HepG2 (cell line): ENCODE measurements around the gene INAFM1. TPM values are rescaled to one million over a fixed set of nuclear protein-coding genes. Genes with fewer than 3 reads are reported as not detected.
A peak's percentile ranks its signal among the peaks of the same experiment; 100 is the strongest.

Experiments used
- ARHGAP35 ChIP-seq: sonication (generic); formaldehyde crosslinking; IDR thresholded peaks from 2 replicates; pipeline ENCODE4 v1.9.0; 2022; ENCODE audit warnings: mild to moderate bottlenecking, inconsistent platforms, moderate library complexity, missing genetic modification reagents, borderline replicate concordance
- BRD4 ChIP-seq: sonication (generic); formaldehyde crosslinking; IDR thresholded peaks from 2 replicates; pipeline ENCODE4 v1.4.0; 2020; ENCODE audit warnings: missing genetic modification reagents
- EED ChIP-seq: sonication (generic); formaldehyde crosslinking; IDR thresholded peaks from 2 replicates; pipeline ENCODE4 v1.5.0; 2020; ENCODE audit warnings: mild to moderate bottlenecking, missing genetic modification reagents
- FOXC1 ChIP-seq: sonication (generic); formaldehyde crosslinking; IDR thresholded peaks from 2 replicates; pipeline ENCODE4 v1.8.0; 2022; ENCODE audit warnings: mild to moderate bottlenecking, missing genetic modification reagents, borderline replicate concordance
- NFKBIZ ChIP-seq: IDR thresholded peaks from 2 replicates; pipeline ENCODE4 v1.6.1; 2018; ENCODE audit warnings: missing genetic modification reagents, missing compliant biosample characterization
- SP1 ChIP-seq, 2 experiments: fragments of 450-650 bp in 1 of 2; sonication (generic) in 1 of 2; formaldehyde crosslinking in 1 of 2; IDR thresholded peaks; 2 replicates each; pipeline versions ENCODE4 v1.4.0 to v1.6.1; 2016 to 2020; ENCODE audit warnings: missing genetic modification reagents in 1 of 2
- TAF1 ChIP-seq: sonication (generic); formaldehyde crosslinking; IDR thresholded peaks from 2 replicates; pipeline ENCODE4 v1.4.0; 2020; ENCODE audit warnings: missing genetic modification reagents
- ZBTB38 ChIP-seq: sonication (generic); formaldehyde crosslinking; IDR thresholded peaks from 2 replicates; pipeline ENCODE4 v1.5.1; 2020; ENCODE audit warnings: mild to moderate bottlenecking, missing genetic modification reagents
- ZNF121 ChIP-seq: sonication (generic); formaldehyde crosslinking; IDR thresholded peaks from 2 replicates; pipeline ENCODE4 v1.5.0; 2020; ENCODE audit warnings: mild to moderate bottlenecking, missing genetic modification reagents
- ZNF468 ChIP-seq: sonication (generic); formaldehyde crosslinking; IDR thresholded peaks from 2 replicates; pipeline ENCODE4 v1.8.0; 2022; ENCODE audit warnings: mild to moderate bottlenecking, moderate library complexity, missing genetic modification reagents
- ZNF567 ChIP-seq: sonication (generic); formaldehyde crosslinking; IDR thresholded peaks from 2 replicates; pipeline ENCODE4 v1.8.1; 2023; ENCODE audit warnings: mild to moderate bottlenecking, missing genetic modification reagents, borderline replicate concordance
- ZNF589 ChIP-seq: sonication (generic); formaldehyde crosslinking; conservative IDR thresholded peaks from 2 replicates; pipeline ENCODE4 v1.8.0; 2022; ENCODE audit warnings: mild to moderate bottlenecking, moderate library complexity, missing genetic modification reagents
- ZNF770 ChIP-seq: sonication (generic); formaldehyde crosslinking; IDR thresholded peaks from 2 replicates; pipeline ENCODE4 v1.5.0; 2020; ENCODE audit warnings: mild to moderate bottlenecking, missing genetic modification reagents
- ZNF788 ChIP-seq: sonication (generic); formaldehyde crosslinking; IDR thresholded peaks from 2 replicates; pipeline ENCODE4 v1.5.0; 2020; ENCODE audit warnings: mild to moderate bottlenecking, missing genetic modification reagents, borderline replicate concordance
- ZNF891 ChIP-seq: sonication (generic); formaldehyde crosslinking; IDR thresholded peaks from 2 replicates; pipeline ENCODE4 v1.5.0; 2020; ENCODE audit warnings: mild to moderate bottlenecking, missing genetic modification reagents
- polyA plus RNA-seq, 8 experiments: library from polyadenylated mRNA; depleted of rRNA in 3 of 8; stranded (reverse) in 7 of 8; unstranded in 1 of 8; fragments of >200 nt; fragmentation: Illumina TruSeq in 4 of 8; extraction: Trizol in 4 of 8; gene quantifications; 2 replicates each; pipeline versions ENCODE4 v1.2.1 to v1.2.3, GENCODE V29; 2011 to 2016; ENCODE audit warnings: low read depth in 4 of 8, missing spikeins in 1 of 8, mixed read lengths in 1 of 8; ENCODE audit not compliant: insufficient read depth in 1 of 8
- total RNA-seq, 5 experiments: library from RNA; depleted of rRNA; stranded (reverse); fragments of >200 nt; fragmentation: Illumina TruSeq; extraction: Trizol; gene quantifications; 2 replicates each; pipeline ENCODE4 v1.2.3, GENCODE V29; 2016; ENCODE audit warnings: low read depth in 1 of 5
- TF ChIP-seq, protein P1 (sequence below): sonication (generic); formaldehyde crosslinking; IDR thresholded peaks from 2 replicates; pipeline ENCODE4 v1.4.0; 2020; ENCODE audit warnings: missing genetic modification reagents, borderline replicate concordance
- TF ChIP-seq, protein P2 (sequence below): sonication (generic); formaldehyde crosslinking; IDR thresholded peaks from one replicate; pipeline ENCODE4 v1.5.1; 2020; ENCODE audit warnings: mild to moderate bottlenecking, missing genetic modification reagents; ENCODE audit errors: not compliant biosample characterization

INAFM1 gene
- total and polyA plus RNA-seq, 2 of the 13 experiments (the other 11 are each of a cell fraction or from before 2014, with no cell fraction given) = 0.88 to 1.9 TPM

DNA sequence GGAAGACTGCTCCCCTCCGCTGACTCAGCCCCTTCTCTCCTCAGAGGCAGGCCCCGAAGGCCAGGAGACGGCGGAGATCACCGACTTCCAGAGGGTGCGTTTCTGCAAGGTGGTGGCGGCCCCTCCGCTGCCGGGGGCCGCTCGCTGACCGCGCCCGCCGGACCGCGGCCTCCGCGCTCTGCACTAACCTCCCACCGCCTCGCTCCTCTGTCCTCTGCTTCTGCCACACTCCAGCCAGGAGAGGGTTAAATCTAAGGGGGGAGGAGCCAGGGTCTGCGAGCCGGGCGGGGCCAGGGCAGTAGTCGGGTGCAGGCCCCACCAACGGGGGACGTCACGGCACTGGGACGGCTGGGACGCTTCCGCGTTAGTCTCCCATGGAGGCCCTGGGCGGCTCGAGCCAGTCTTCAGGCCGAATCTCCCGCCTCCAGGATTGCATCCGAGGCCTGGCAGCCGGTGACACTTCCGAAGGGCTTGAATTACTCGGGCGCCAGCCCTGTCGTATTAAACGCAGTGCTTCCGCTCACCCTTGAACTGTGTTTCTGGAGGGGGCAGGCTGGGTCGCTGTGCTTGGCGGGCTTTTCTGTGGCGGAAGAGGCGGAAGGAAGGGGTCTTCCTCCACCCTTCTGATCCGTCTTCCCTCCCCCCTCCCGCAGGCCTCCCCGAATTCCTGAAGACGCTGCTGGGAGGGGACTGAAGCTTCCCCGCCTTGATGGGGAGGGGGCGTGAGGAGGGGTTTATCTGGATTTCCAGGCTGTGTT lies 1.2 kb upstream of the INAFM1 start (continued):
- TF ChIP-seq, protein P1, sequence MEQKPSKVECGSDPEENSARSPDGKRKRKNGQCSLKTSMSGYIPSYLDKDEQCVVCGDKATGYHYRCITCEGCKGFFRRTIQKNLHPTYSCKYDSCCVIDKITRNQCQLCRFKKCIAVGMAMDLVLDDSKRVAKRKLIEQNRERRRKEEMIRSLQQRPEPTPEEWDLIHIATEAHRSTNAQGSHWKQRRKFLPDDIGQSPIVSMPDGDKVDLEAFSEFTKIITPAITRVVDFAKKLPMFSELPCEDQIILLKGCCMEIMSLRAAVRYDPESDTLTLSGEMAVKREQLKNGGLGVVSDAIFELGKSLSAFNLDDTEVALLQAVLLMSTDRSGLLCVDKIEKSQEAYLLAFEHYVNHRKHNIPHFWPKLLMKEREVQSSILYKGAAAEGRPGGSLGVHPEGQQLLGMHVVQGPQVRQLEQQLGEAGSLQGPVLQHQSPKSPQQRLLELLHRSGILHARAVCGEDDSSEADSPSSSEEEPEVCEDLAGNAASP (CRISPR knock-in tag) = no peak
- TF ChIP-seq ZNF567 = no peak
- peak; percentile 29; the same call in 1 of the 2 replicates for TF ChIP-seq ZNF891 (CRISPR knock-in tag)
- peak; percentile 69; the same call in 1 of the 2 replicates for TF ChIP-seq TAF1 (CRISPR knock-in tag)
- peak; percentile 69; the same call in 1 of the 2 replicates for TF ChIP-seq ZNF788
- TF ChIP-seq NFKBIZ = no peak
- TF ChIP-seq ZNF589 (CRISPR knock-in tag) = 0 out of 2 replicates have a peak, but pooled peaks have one; percentile 25
- TF ChIP-seq FOXC1 (CRISPR knock-in tag) = no peak
- peak; percentile 84 for TF ChIP-seq ZNF770 (CRISPR knock-in tag)
- 0 out of 2 replicates have a peak, but pooled peaks have one; percentile 25 for TF ChIP-seq BRD4 (CRISPR knock-in tag)
- TF ChIP-seq, protein P2, sequence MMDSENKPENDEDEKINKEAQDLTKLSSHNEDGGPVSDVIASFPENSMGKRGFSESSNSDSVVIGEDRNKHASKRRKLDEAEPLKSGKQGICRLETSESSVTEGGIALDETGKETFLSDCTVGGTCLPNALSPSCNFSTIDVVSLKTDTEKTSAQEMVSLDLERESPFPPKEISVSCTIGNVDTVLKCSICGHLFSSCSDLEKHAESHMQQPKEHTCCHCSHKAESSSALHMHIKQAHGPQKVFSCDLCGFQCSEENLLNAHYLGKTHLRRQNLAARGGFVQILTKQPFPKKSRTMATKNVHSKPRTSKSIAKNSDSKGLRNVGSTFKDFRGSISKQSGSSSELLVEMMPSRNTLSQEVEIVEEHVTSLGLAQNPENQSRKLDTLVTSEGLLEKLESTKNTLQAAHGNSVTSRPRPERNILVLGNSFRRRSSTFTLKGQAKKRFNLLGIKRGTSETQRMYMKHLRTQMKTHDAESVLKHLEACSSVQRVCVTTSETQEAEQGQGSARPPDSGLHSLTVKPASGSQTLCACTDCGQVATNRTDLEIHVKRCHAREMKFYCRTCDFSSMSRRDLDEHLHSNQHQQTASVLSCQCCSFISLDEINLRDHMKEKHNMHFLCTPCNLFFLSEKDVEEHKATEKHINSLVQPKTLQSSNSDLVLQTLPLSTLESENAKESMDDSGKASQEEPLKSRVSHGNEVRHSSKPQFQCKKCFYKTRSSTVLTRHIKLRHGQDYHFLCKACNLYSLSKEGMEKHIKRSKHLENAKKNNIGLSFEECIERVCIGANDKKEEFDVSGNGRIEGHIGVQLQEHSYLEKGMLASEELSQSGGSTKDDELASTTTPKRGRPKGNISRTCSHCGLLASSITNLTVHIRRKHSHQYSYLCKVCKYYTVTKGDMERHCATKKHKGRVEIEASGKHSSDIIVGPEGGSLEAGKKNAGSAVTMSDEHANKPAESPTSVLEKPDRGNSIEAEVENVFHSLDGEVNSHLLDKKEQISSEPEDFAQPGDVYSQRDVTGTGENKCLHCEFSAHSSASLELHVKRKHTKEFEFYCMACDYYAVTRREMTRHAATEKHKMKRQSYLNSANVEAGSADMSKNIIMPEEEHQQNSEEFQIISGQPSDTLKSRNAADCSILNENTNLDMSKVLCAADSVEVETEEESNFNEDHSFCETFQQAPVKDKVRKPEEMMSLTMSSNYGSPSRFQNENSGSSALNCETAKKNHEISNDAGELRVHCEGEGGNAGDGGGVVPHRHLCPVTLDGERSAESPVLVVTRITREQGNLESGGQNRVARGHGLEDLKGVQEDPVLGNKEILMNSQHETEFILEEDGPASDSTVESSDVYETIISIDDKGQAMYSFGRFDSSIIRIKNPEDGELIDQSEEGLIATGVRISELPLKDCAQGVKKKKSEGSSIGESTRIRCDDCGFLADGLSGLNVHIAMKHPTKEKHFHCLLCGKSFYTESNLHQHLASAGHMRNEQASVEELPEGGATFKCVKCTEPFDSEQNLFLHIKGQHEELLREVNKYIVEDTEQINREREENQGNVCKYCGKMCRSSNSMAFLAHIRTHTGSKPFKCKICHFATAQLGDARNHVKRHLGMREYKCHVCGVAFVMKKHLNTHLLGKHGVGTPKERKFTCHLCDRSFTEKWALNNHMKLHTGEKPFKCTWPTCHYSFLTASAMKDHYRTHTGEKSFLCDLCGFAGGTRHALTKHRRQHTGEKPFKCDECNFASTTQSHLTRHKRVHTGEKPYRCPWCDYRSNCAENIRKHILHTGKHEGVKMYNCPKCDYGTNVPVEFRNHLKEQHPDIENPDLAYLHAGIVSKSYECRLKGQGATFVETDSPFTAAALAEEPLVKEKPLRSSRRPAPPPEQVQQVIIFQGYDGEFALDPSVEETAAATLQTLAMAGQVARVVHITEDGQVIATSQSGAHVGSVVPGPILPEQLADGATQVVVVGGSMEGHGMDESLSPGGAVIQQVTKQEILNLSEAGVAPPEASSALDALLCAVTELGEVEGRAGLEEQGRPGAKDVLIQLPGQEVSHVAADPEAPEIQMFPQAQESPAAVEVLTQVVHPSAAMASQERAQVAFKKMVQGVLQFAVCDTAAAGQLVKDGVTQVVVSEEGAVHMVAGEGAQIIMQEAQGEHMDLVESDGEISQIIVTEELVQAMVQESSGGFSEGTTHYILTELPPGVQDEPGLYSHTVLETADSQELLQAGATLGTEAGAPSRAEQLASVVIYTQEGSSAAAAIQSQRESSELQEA (CRISPR knock-in tag) = peak; percentile 10
- TF ChIP-seq SP1 (IDR thresholded peaks at IDR 0.05) = no peak
- TF ChIP-seq SP1 (CRISPR knock-in tag; IDR thresholded peaks at IDR 0.05) = peak; percentile 92
- 0 out of 2 replicates have a peak, but pooled peaks have one; percentile 38 for TF ChIP-seq ZNF121 (CRISPR knock-in tag)
- TF ChIP-seq ARHGAP35 (CRISPR knock-in tag) = peak; percentile 54; the same call in 1 of the 2 replicates
- TF ChIP-seq EED = peak; percentile 83; the same call in 1 of the 2 replicates
- TF ChIP-seq ZBTB38 (CRISPR knock-in tag) = 0 out of 2 replicates have a peak, but pooled peaks have one; percentile 23
- no peak for TF ChIP-seq ZNF468 (CRISPR knock-in tag)
